GM10266 (cell line): ENCODE measurements around the gene NKAIN2.

Experiments
- DNase-seq: peaks from one replicate; pipeline ENCODE4 v3.0.0; 2012; ENCODE audit errors: extremely low spot score
- CTCF ChIP-seq: IDR thresholded peaks from 2 replicates; pipeline ENCODE4 v1.5.1; 2012; ENCODE audit warnings: mild to moderate bottlenecking, low read depth; ENCODE audit not compliant: control insufficient read depth, insufficient read depth; ENCODE audit errors: missing control alignments

The NKAIN2 gene

GRCh38 chr6:123829302-123829953, 25.8 kb downstream of the NKAIN2 start:
- no peak for TF ChIP-seq CTCF
- DNase-seq: no peak

- no peak for DNase-seq
- TF ChIP-seq CTCF: no peak
Observed at GRCh38 chr6:123830120-123830519, 26.5 kb downstream of the NKAIN2 start.

- no peak for DNase-seq
- no peak for TF ChIP-seq CTCF
Observed at GRCh38 chr6:123838505-123839234, 35.0 kb downstream of the NKAIN2 start.

GRCh38 chr6:123841067-123841896, 37.6 kb downstream of the NKAIN2 start:
- TF ChIP-seq CTCF: no peak
- no peak for DNase-seq

GRCh38 chr6:123844011-123844410, 40.3 kb downstream of the NKAIN2 start:
- no peak for TF ChIP-seq CTCF
- no peak for DNase-seq

- no peak for DNase-seq
- TF ChIP-seq CTCF: no peak
Observed at GRCh38 chr6:123848347-123848746, 44.7 kb downstream of the NKAIN2 start.

GRCh38 chr6:123849406-123849805, 45.7 kb downstream of the NKAIN2 start:
- TF ChIP-seq CTCF: no peak
- no peak for DNase-seq
